GM12874 (cell line): ENCODE results near the gene RALY.

Experiments used
- CTCF ChIP-seq: IDR thresholded peaks from 2 replicates; pipeline ENCODE4 v1.5.1; 2011; ENCODE audit warnings: low read depth, mild to moderate bottlenecking, control low read depth, low read length, moderate library complexity; ENCODE audit not compliant: insufficient read depth

Gene RALY

GRCh38 chr20:33963751-33964150, 30.0 kb upstream of the RALY start:
- no peak for TF ChIP-seq CTCF

- TF ChIP-seq CTCF = no peak
Measured at GRCh38 chr20:33964441-33964840, 29.3 kb upstream of the RALY start.

- no peak for TF ChIP-seq CTCF
Measured at GRCh38 chr20:33967126-33967525, 26.6 kb upstream of the RALY start.

GRCh38 chr20:33969563-33969962, 24.1 kb upstream of the RALY start:
- TF ChIP-seq CTCF = no peak

GRCh38 chr20:33970229-33970628, 23.5 kb upstream of the RALY start:
- TF ChIP-seq CTCF = no peak

DNA sequence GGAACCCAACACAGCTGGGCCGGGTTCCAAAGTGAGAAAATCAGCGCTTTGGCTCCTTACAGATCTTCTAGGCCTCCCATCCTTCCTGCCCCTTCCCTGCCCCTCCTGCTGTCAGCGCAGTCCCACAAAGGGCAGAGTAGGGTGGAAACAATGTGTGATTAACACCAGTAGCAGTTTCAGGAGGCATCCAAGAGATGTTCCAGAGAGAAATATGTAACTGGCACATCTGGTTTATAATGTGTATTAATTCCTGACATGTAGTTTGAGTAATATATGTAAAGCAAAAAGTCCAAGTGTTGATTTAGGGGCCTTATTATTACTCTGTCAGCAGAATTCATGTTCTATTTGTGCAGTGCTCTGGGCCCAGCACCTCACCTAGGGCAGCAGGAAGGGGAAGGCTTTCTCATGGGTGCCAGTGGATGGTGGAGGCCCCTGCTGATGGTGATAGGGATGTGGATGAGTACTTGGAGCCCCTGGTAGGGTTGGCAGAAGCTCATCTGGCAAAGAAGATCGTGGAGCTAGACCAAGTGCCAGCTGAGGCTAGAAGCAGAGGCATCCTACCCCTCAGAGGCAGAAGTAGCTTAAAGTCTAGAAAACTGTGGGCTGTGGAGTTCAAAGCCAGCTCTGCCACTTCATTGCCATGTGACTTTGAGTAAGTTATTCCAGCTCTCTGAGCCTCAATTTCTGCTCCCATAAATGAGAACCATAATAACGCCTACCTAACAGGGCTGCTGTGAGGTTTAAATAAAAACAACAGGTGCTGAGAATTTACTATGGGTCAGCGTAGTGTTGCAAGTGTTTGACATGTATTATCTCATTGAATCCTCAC, 22.4 kb upstream of the RALY start:
- TF ChIP-seq CTCF = no peak

DNA sequence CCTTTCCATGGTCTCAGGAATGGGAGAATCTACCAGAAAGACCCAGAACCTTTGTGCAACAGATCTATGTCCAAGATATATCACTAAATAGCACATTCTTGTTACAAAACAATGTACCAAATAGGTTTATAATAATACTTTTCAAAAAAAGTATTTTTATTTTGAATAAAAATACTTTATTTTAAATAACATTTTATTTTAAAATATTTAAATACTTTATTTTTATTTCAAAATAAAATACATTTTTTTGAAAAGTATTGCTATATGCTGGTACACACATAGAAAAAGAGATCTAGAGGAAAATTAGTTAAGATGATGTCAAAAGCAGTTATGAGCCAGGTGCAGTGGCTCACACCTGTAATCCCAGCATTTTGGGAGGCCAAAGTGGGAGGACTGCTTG, 16.8 kb upstream of the RALY start:
- TF ChIP-seq CTCF = no peak
